GM21529 (cell line): ENCODE data around the gene POLR3H.
A peak's percentile ranks its signal among the peaks of the same experiment; 100 is the strongest.

Source experiments
- ATAC-seq: cut with Tn5 transposase; IDR thresholded peaks from one replicate; pipeline ENCODE4 v1.9.1; 2021; ENCODE audit not compliant: unreplicated experiment

POLR3H gene

GRCh38 chr22:41539146-41540005 lies 4.9 kb downstream of the POLR3H start:
- no peak for ATAC-seq

- no peak for ATAC-seq
Observed at GRCh38 chr22:41538583-41538982, 5.7 kb downstream of the POLR3H start.

GRCh38 chr22:41537203-41537602 lies 7.1 kb downstream of the POLR3H start:
- no peak for ATAC-seq

GRCh38 chr22:41535244-41535643 lies 9.0 kb downstream of the POLR3H start:
- ATAC-seq = no peak

GRCh38 chr22:41534219-41534618 lies 10.1 kb downstream of the POLR3H start:
- no peak for ATAC-seq

GRCh38 chr22:41532908-41533825 lies 11.1 kb downstream of the POLR3H start:
- peak; percentile 51 for ATAC-seq

- ATAC-seq = no peak
Observed at GRCh38 chr22:41531715-41532477, 12.4 kb downstream of the POLR3H start.

- ATAC-seq = no peak
Observed at GRCh38 chr22:41530890-41531714, 13.2 kb downstream of the POLR3H start.

- ATAC-seq = no peak
Observed at GRCh38 chr22:41528938-41529561, 15.2 kb downstream of the POLR3H start.

- no peak for ATAC-seq
Observed at GRCh38 chr22:41528132-41528766, 16.0 kb downstream of the POLR3H start.

- ATAC-seq = no peak
Observed at GRCh38 chr22:41526830-41527799, 17.2 kb downstream of the POLR3H start.

GRCh38 chr22:41526226-41526829 lies 17.9 kb downstream of the POLR3H start:
- ATAC-seq = no peak

- no peak for ATAC-seq
Observed at GRCh38 chr22:41525450-41526225, 18.6 kb downstream of the POLR3H start.

GRCh38 chr22:41524809-41525449 lies 19.3 kb downstream of the POLR3H start:
- no peak for ATAC-seq

GRCh38 chr22:41524251-41524661 lies 20.0 kb downstream of the POLR3H start:
- ATAC-seq = no peak

GRCh38 chr22:41523464-41524221 lies 20.6 kb downstream of the POLR3H start:
- no peak for ATAC-seq
